Activated CD8-positive, alpha-beta memory T cell treated with anti-CD3 and anti-CD28 coated beads for 4 hours (primary cell): ENCODE measurements around the gene TREML2.

Experiments
- DNase-seq, 2 donors: peaks; one replicate each; pipeline ENCODE4 v3.0.0-alpha.2; 2020; ENCODE audit warnings: low read depth in 2 of 2

Gene TREML2

GRCh38 chr6:41150671-41151070 lies 50.3 kb downstream of the TREML2 start:
- DNase-seq, result no peak

- DNase-seq, result no peak
Observed at GRCh38 chr6:41147917-41148316, 53.0 kb downstream of the TREML2 start.
